SK-N-SH treated with all-trans-retinoic acid at 6 μM for 48 hours (cell line): ENCODE measurements around the gene SH3PXD2A.
A peak's percentile ranks its signal among the peaks of the same experiment; 100 is the strongest.

ENCODE experiments used
- ATAC-seq: fragments of 200-7000 bp; cut with Tn5 transposase; 3 replicates; pipeline ENCODE4 v1.9.1; 2020; ENCODE audit warnings: mild to moderate bottlenecking, moderate library complexity
- ARNTL ChIP-seq: fragments of 450-650 bp; formaldehyde crosslinking; IDR thresholded peaks from 2 replicates; pipeline ENCODE4 v1.5.0; 2020; ENCODE audit warnings: low read depth, mild to moderate bottlenecking, moderate library complexity, borderline replicate concordance
- BACH2 ChIP-seq: fragments of 250-450 bp; sonication (Bioruptor Pico); IDR thresholded peaks from 2 replicates; pipeline ENCODE4 v1.9.0; 2021; ENCODE audit warnings: mild to moderate bottlenecking, borderline replicate concordance
- CSDC2 ChIP-seq: fragments of 250-450 bp; sonication (Bioruptor Pico); IDR thresholded peaks from 2 replicates; pipeline ENCODE4 v1.5.0; 2020; ENCODE audit warnings: mild to moderate bottlenecking, moderate library complexity
- CSRNP3 ChIP-seq: fragments of 250-450 bp; sonication (Bioruptor Pico); IDR thresholded peaks from 2 replicates; pipeline ENCODE4 v1.5.1; 2021; ENCODE audit warnings: mild to moderate bottlenecking, moderate library complexity
- ESRRG ChIP-seq: fragments of 250-450 bp; sonication (Bioruptor Pico); IDR thresholded peaks from 2 replicates; pipeline ENCODE4 v1.6.1; 2021; ENCODE audit warnings: mild to moderate bottlenecking
- GLIS3 ChIP-seq: fragments of 250-450 bp; sonication (Bioruptor Pico); IDR thresholded peaks from 2 replicates; pipeline ENCODE4 v1.5.0; 2020; ENCODE audit warnings: mild to moderate bottlenecking, moderate library complexity
- ISL1 ChIP-seq: fragments of 250-450 bp; sonication (Bioruptor Pico); IDR thresholded peaks from 2 replicates; pipeline ENCODE4 v2.1.2; 2022; ENCODE audit warnings: mild to moderate bottlenecking, moderate library complexity
- OSR1 ChIP-seq: fragments of 250-450 bp; sonication (Bioruptor Pico); IDR thresholded peaks from 2 replicates; pipeline ENCODE4 v1.8.0; 2022; ENCODE audit warnings: moderate library complexity, mild to moderate bottlenecking, inconsistent platforms
- PPARA ChIP-seq: fragments of 250-450 bp; sonication (Bioruptor Pico); IDR thresholded peaks from 2 replicates; pipeline ENCODE4 v1.5.0; 2020; ENCODE audit warnings: mild to moderate bottlenecking, borderline replicate concordance
- RARB ChIP-seq: fragments of 250-450 bp; sonication (Bioruptor Pico); IDR thresholded peaks from 2 replicates; pipeline ENCODE4 v1.8.0; 2021; ENCODE audit warnings: mild to moderate bottlenecking, moderate library complexity
- SNAI2 ChIP-seq: fragments of 250-450 bp; sonication (Bioruptor Pico); IDR thresholded peaks from 2 replicates; pipeline ENCODE4 v1.5.0; 2020; ENCODE audit warnings: mild to moderate bottlenecking, moderate library complexity
- TOX ChIP-seq: fragments of 250-450 bp; sonication (Bioruptor Pico); IDR thresholded peaks from 2 replicates; pipeline ENCODE4 v1.8.0; 2021; ENCODE audit warnings: mild to moderate bottlenecking, moderate library complexity, borderline replicate concordance
- TSHZ2 ChIP-seq: fragments of 250-450 bp; sonication (Bioruptor Pico); IDR thresholded peaks from 2 replicates; pipeline ENCODE4 v1.5.0; 2020; ENCODE audit warnings: mild to moderate bottlenecking, moderate library complexity
- ZC3H10 ChIP-seq: fragments of 250-450 bp; sonication (Bioruptor Pico); IDR thresholded peaks from 2 replicates; pipeline ENCODE4 v1.5.1; 2021; ENCODE audit warnings: mild to moderate bottlenecking, moderate library complexity
- ZFP3 ChIP-seq: fragments of 250-450 bp; sonication (Bioruptor Pico); IDR thresholded peaks from 2 replicates; pipeline ENCODE4 v1.5.0; 2020; ENCODE audit warnings: mild to moderate bottlenecking, moderate library complexity
- ZFP30 ChIP-seq: fragments of 450-650 bp; formaldehyde crosslinking; IDR thresholded peaks from 2 replicates; pipeline ENCODE4 v1.5.0; 2022; ENCODE audit warnings: mild to moderate bottlenecking, moderate library complexity
- ZNF565 ChIP-seq: fragments of 450-650 bp; formaldehyde crosslinking; conservative IDR thresholded peaks from 2 replicates; pipeline ENCODE4 v1.5.0; 2020; ENCODE audit warnings: low read depth, mild to moderate bottlenecking, moderate library complexity
- ZNF70 ChIP-seq: fragments of 450-650 bp; formaldehyde crosslinking; IDR thresholded peaks from 2 replicates; pipeline ENCODE4 v1.5.0; 2020; ENCODE audit warnings: mild to moderate bottlenecking, moderate library complexity
- ZNF8 ChIP-seq: fragments of 450-650 bp; formaldehyde crosslinking; IDR thresholded peaks from 2 replicates; pipeline ENCODE4 v1.5.0; 2020; ENCODE audit warnings: mild to moderate bottlenecking, moderate library complexity
- TF ChIP-seq, protein P1 (sequence below): fragments of 250-450 bp; sonication (Bioruptor Pico); IDR thresholded peaks from 2 replicates; pipeline ENCODE4 v1.5.1; 2020; ENCODE audit warnings: low read depth, mild to moderate bottlenecking, moderate library complexity
- TF ChIP-seq, protein P2 (sequence below): fragments of 250-450 bp; sonication (Bioruptor Pico); IDR thresholded peaks from 2 replicates; pipeline ENCODE4 v1.8.0; 2021; ENCODE audit warnings: low read depth, mild to moderate bottlenecking, moderate library complexity, borderline replicate concordance

The SH3PXD2A gene

DNA sequence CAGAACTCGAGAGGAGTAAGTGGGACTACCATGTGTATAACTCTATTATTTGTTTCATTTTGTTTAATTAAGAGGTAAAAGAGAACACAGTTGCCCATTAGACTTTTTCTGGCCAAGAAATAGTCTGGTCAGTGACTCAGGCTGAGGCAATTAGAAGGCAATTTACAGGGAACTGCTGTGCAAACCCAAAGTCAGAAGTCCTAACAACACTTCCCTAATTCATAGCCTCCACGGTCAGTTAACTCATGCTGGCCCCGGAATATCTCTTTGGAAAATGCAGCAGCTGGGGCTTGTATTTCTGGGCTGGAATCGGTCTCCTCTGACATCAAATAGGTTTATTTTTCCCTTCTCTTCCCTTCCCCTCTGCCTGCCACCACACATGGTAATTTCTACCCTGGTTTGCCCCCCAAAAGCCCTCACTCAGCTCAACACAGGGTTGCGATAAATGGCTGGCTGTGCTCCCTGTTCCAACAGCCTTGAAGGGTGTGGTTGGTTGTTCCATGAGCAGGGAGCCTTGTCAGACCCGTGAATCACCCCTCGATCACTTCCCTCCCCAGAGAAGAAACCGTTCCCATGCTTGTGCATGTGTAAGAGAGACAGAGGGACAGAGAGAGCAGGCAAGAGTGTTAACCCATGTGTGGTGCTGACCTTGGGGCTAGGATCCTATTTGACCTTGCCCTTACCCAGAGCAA is 5.3 kb downstream of the SH3PXD2A start:
- peak; percentile 24; the same call in 2 of the 3 replicates for ATAC-seq
- TF ChIP-seq ZNF8 (CRISPR knock-in tag) (no peak), CSDC2 (CRISPR knock-in tag) (no peak)

GRCh38 chr10:103849212-103849877 is 6.0 kb downstream of the SH3PXD2A start:
- no peak for ATAC-seq
- TF ChIP-seq ISL1 (CRISPR knock-in tag) (no peak), OSR1 (CRISPR knock-in tag) (no peak), ESRRG (CRISPR knock-in tag) (no peak), CSRNP3 (CRISPR knock-in tag) (no peak), SNAI2 (CRISPR knock-in tag) (no peak), TSHZ2 (CRISPR knock-in tag) (no peak), BACH2 (CRISPR knock-in tag) (no peak), GLIS3 (CRISPR knock-in tag) (no peak), PPARA (CRISPR knock-in tag) (no peak), ZFP30 (CRISPR knock-in tag) (no peak), ZNF70 (CRISPR knock-in tag) (no peak), TOX (CRISPR knock-in tag) (no peak), ARNTL (CRISPR knock-in tag) (no peak), ZC3H10 (CRISPR knock-in tag) (no peak), ZNF565 (no peak)
- TF ChIP-seq, protein P1, sequence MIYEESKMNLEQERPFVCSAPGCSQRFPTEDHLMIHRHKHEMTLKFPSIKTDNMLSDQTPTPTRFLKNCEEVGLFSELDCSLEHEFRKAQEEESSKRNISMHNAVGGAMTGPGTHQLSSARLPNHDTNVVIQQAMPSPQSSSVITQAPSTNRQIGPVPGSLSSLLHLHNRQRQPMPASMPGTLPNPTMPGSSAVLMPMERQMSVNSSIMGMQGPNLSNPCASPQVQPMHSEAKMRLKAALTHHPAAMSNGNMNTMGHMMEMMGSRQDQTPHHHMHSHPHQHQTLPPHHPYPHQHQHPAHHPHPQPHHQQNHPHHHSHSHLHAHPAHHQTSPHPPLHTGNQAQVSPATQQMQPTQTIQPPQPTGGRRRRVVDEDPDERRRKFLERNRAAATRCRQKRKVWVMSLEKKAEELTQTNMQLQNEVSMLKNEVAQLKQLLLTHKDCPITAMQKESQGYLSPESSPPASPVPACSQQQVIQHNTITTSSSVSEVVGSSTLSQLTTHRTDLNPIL (CRISPR knock-in tag): no peak
- TF ChIP-seq, protein P2, sequence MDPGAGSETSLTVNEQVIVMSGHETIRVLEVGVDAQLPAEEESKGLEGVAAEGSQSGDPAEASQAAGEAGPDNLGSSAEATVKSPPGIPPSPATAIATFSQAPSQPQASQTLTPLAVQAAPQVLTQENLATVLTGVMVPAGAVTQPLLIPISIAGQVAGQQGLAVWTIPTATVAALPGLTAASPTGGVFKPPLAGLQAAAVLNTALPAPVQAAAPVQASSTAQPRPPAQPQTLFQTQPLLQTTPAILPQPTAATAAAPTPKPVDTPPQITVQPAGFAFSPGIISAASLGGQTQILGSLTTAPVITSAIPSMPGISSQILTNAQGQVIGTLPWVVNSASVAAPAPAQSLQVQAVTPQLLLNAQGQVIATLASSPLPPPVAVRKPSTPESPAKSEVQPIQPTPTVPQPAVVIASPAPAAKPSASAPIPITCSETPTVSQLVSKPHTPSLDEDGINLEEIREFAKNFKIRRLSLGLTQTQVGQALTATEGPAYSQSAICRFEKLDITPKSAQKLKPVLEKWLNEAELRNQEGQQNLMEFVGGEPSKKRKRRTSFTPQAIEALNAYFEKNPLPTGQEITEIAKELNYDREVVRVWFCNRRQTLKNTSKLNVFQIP (CRISPR knock-in tag): no peak

DNA sequence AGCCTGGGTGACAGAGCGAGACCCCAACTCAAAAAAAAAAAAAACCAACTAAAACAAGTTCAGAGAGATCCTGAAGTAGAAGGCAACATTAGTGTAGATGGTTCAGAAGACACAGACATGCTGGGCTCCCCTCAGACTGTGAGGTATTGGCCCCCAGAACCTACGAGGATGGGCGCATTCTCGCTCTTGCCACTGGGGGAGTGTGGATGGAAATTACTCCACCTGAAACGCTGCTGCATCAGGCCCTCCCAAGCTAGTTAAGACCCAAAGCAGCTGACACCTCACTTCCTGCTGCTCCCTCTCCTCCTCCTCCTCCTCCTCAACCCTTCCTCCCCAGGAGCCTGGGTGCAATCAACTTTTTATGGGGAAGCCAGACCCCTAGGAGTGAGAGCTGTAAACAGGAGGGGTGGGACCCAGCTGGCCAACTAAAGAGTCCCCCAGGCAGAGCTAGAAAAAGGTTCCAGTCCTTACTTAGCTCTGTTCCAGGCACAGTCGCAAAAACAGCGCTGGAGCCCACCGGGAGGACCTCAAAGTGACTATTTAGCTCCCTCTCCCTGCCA is 7.4 kb downstream of the SH3PXD2A start:
- no peak for TF ChIP-seq ZFP30 (CRISPR knock-in tag)
- TF ChIP-seq ZFP3 (CRISPR knock-in tag): no peak
- TF ChIP-seq, protein P2 (CRISPR knock-in tag): no peak
- TF ChIP-seq RARB (CRISPR knock-in tag): no peak
- no peak for TF ChIP-seq ISL1 (CRISPR knock-in tag)
- no peak for TF ChIP-seq BACH2 (CRISPR knock-in tag)
- no peak for ATAC-seq
